ENCODE results near the gene IL6. TPM values are rescaled to one million over a fixed set of nuclear protein-coding genes. Genes with fewer than 3 reads are reported as not detected.

Gene IL6
- total and polyA plus RNA-seq, 10 of the 15 experiments (the other 5 are each of a cell fraction or from before 2014, with no cell fraction given): not detected

DNA sequence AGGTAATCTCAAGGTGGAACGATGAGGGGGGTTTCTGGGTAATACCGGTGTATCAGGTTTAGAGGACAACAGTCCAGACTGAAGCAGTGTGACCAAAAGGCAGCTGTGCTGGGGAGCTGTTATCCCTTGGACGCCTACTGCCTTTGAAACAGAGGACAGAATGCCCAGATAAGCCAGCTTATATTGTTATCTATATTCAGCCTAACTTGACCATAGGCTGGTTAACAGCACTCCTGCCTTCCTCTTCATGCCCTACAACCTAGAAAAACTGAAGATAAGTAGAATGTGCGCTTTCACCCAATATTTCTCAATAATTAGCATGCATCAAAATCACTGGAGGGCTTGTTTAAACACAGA is 44.9 kb downstream of the IL6 start:
- no peak overlapping the region for H3K27ac ChIP-seq (ENCODE audit: control insufficient read depth, insufficient read depth)
- no peak overlapping the region for H3K4me2 ChIP-seq (ENCODE audit: control insufficient read depth, insufficient read depth)
- in situ Hi-C loops (cut with MboI): no loop called here
- no peaks in the 10 kb centered on the region for H4K20me1 ChIP-seq (ENCODE audit: control insufficient read depth, insufficient read depth)
- no peaks in the 10 kb centered on the region for H3K9me3 ChIP-seq (replicated peaks; ENCODE audit: control insufficient read depth, insufficient read depth, low read length)
- ChIA-PET RAD21 (ENCODE audit: unreplicated experiment) (no interaction called here), CTCF (interaction anchor here (1.3 to 1.8 kb wide), 2 partner anchors 10 to 12 kb away, joined by 3 to 7 read pairs; no protein-coding TSS in a partner anchor), POLR2A (no interaction called here), SMC1A (ENCODE audit: uncharacterized antibody, unreplicated experiment) (interaction anchor here (1.3 kb wide), 1 partner anchor 10 kb away, joined by 5 read pairs; no protein-coding TSS in a partner anchor)
- no peak overlapping the region for H3K4me3 ChIP-seq
- no peak overlapping the region for H2AFZ ChIP-seq (ENCODE audit: control insufficient read depth, low read depth, low read length)
- WGBS (ENCODE audit: insufficient coverage, insufficient replicate concordance, low lambda C conversion rate, missing lambda C conversion rate): 49% methylated on average over 4 of the region's 4 CpGs
- BruUV-seq (replicated peaks): no TSS peak
- no peaks in the 10 kb centered on the region for H3K79me2 ChIP-seq (ENCODE audit: control insufficient read depth, insufficient read depth, low read length)
- H3K27me3 ChIP-seq (replicated peaks in 1 of 2; ENCODE audit: control insufficient read depth in 2 of 2, insufficient read depth in 2 of 2, low read length in 1 of 2): no peaks in the 10 kb centered on the region
- ATAC-seq (no peak), DNase-seq (ENCODE audit: low read depth, low spot score) (no peak), FAIRE-seq (no peak)
- no peak overlapping the region for H3K9ac ChIP-seq (ENCODE audit: control insufficient read depth, insufficient read depth, low read length)
- no peaks in the 10 kb centered on the region for H3K36me3 ChIP-seq (ENCODE audit: control insufficient read depth in 2 of 2, insufficient read depth in 2 of 2, low read length in 1 of 2)
- TF ChIP-seq, protein P1, sequence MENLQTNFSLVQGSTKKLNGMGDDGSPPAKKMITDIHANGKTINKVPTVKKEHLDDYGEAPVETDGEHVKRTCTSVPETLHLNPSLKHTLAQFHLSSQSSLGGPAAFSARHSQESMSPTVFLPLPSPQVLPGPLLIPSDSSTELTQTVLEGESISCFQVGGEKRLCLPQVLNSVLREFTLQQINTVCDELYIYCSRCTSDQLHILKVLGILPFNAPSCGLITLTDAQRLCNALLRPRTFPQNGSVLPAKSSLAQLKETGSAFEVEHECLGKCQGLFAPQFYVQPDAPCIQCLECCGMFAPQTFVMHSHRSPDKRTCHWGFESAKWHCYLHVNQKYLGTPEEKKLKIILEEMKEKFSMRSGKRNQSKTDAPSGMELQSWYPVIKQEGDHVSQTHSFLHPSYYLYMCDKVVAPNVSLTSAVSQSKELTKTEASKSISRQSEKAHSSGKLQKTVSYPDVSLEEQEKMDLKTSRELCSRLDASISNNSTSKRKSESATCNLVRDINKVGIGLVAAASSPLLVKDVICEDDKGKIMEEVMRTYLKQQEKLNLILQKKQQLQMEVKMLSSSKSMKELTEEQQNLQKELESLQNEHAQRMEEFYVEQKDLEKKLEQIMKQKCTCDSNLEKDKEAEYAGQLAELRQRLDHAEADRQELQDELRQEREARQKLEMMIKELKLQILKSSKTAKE (IDR thresholded peaks at IDR 0.05; ENCODE audit: low read depth, poor library complexity, severe bottlenecking): no peak
- TF ChIP-seq STAT3 (IDR thresholded peaks at IDR 0.05; ENCODE audit: low read depth, low read length): no peak
- no peak for TF ChIP-seq CEBPB (IDR thresholded peaks at IDR 0.05; ENCODE audit: borderline replicate concordance in 1 of 2, low read depth in 2 of 2, low read length in 2 of 2)
- TF ChIP-seq RFX5 (IDR thresholded peaks at IDR 0.05; ENCODE audit: low read depth, low read length): no peak
- no peak for TF ChIP-seq SREBF1 (IDR thresholded peaks at IDR 0.05; ENCODE audit: low read length)
- TF ChIP-seq NR2F1 (conservative IDR thresholded peaks at IDR 0.05): no peak
- TF ChIP-seq SUPT20H (IDR thresholded peaks at IDR 0.05; ENCODE audit: borderline replicate concordance, control insufficient read depth, low read depth, low read length): no peak
- TF ChIP-seq, protein P2, sequence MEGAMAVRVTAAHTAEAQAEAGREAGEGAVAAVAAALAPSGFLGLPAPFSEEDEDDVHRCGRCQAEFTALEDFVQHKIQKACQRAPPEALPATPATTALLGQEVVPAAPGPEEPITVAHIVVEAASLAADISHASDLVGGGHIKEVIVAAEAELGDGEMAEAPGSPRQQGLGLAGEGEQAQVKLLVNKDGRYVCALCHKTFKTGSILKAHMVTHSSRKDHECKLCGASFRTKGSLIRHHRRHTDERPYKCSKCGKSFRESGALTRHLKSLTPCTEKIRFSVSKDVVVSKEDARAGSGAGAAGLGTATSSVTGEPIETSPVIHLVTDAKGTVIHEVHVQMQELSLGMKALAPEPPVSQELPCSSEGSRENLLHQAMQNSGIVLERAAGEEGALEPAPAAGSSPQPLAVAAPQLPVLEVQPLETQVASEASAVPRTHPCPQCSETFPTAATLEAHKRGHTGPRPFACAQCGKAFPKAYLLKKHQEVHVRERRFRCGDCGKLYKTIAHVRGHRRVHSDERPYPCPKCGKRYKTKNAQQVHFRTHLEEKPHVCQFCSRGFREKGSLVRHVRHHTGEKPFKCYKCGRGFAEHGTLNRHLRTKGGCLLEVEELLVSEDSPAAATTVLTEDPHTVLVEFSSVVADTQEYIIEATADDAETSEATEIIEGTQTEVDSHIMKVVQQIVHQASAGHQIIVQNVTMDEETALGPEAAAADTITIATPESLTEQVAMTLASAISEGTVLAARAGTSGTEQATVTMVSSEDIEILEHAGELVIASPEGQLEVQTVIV (IDR thresholded peaks at IDR 0.05; ENCODE audit: borderline replicate concordance, partially characterized antibody): no peak
- no peak for TF ChIP-seq HDGF (IDR thresholded peaks at IDR 0.05)
- TF ChIP-seq GABPA (IDR thresholded peaks at IDR 0.05; ENCODE audit: low read depth): no peak
- TF ChIP-seq NRF1 (conservative IDR thresholded peaks at IDR 0.05; ENCODE audit: low read depth, low read length): no peak
- TF ChIP-seq, protein P3, sequence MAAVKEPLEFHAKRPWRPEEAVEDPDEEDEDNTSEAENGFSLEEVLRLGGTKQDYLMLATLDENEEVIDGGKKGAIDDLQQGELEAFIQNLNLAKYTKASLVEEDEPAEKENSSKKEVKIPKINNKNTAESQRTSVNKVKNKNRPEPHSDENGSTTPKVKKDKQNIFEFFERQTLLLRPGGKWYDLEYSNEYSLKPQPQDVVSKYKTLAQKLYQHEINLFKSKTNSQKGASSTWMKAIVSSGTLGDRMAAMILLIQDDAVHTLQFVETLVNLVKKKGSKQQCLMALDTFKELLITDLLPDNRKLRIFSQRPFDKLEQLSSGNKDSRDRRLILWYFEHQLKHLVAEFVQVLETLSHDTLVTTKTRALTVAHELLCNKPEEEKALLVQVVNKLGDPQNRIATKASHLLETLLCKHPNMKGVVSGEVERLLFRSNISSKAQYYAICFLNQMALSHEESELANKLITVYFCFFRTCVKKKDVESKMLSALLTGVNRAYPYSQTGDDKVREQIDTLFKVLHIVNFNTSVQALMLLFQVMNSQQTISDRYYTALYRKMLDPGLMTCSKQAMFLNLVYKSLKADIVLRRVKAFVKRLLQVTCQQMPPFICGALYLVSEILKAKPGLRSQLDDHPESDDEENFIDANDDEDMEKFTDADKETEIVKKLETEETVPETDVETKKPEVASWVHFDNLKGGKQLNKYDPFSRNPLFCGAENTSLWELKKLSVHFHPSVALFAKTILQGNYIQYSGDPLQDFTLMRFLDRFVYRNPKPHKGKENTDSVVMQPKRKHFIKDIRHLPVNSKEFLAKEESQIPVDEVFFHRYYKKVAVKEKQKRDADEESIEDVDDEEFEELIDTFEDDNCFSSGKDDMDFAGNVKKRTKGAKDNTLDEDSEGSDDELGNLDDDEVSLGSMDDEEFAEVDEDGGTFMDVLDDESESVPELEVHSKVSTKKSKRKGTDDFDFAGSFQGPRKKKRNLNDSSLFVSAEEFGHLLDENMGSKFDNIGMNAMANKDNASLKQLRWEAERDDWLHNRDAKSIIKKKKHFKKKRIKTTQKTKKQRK (IDR thresholded peaks at IDR 0.05; ENCODE audit: low read depth, low read length): no peak
- TF ChIP-seq EZH2 (IDR thresholded peaks at IDR 0.05; ENCODE audit: borderline replicate concordance, control insufficient read depth, low read depth, low read length): no peak
- TF ChIP-seq PAX8 (IDR thresholded peaks at IDR 0.05): no peak
- intact Hi-C loops (cut with micrococcal nuclease; ENCODE audit: unreplicated experiment): no loop called here
- no peaks in the 10 kb centered on the region for H3K4me1 ChIP-seq (ENCODE audit: control insufficient read depth, insufficient read depth, low read length)
